Ovary (tissue), 9 donors: ENCODE results near the gene LYRM1. TPM values are rescaled to one million over a fixed set of nuclear protein-coding genes. Genes with fewer than 3 reads are reported as not detected.

Experiments used
- DNase-seq, 5 donors: peaks; one replicate each; pipeline ENCODE4 v3.0.0-alpha.2; 2019 to 2020
- H3K27ac ChIP-seq, 2 donors: fragments of 200-600 bp; one replicate each; pipeline versions ENCODE4 v1.5.1 to v1.8.0; 2019 to 2022
- H3K27me3 ChIP-seq: fragments of 200-600 bp; one replicate; pipeline ENCODE4 v1.8.0; 2022
- H3K36me3 ChIP-seq: fragments of 200-600 bp; sonication (generic); one replicate; pipeline ENCODE4 v1.5.1; 2019
- H3K4me1 ChIP-seq: one replicate; pipeline ENCODE4 v1.8.1; 2013; ENCODE audit warnings: mild to moderate bottlenecking, moderate library complexity; ENCODE audit not compliant: insufficient read depth
- H3K4me3 ChIP-seq: fragments of 200-600 bp; sonication (generic); one replicate; pipeline ENCODE4 v1.5.1; 2017
- H3K9me3 ChIP-seq, 2 donors: fragments of 200-600 bp in 1 of 2; sonication (generic) in 1 of 2; one replicate each; pipeline versions ENCODE4 v1.5.1 to v1.8.1; 2013 to 2019; ENCODE audit warnings: mild to moderate bottlenecking in 1 of 2, moderate library complexity in 1 of 2
- EP300 ChIP-seq: sonication (generic); formaldehyde crosslinking; IDR thresholded peaks from one replicate; pipeline ENCODE4 v1.6.1; 2017; ENCODE audit warnings: antibody characterized with exemption
- POLR2A ChIP-seq: fragments of 450-650 bp; IDR thresholded peaks from one replicate; pipeline ENCODE4 v1.6.1; 2017; ENCODE audit warnings: antibody characterized with exemption, mild to moderate bottlenecking, moderate library complexity
- WGBS, 3 donors: extraction: QIAGEN DNeasy Blood & Tissue Kit in 1 of 3; methylation state at CpG; one replicate each; pipeline versions ENCODE4 v1.1.5 to v1.1.7; 2013 to 2017; 5-methylcytosine and 5-hydroxymethylcytosine counted together
- intact Hi-C, 4 donors: fragments of 100-400 bp; cut with DNase I; formaldehyde crosslinking; loops; one replicate each; pipeline versions ENCODE4 v1.11.0 to v1.15.1; 2022 to 2023
- polyA plus RNA-seq, 2 donors: library from polyadenylated mRNA; stranded (reverse); fragments of 200-250 nt in 1 of 2; fragments of 350-450 nt in 1 of 2; fragmentation: Illumina TruSeq in 1 of 2; extraction: RNeasy Lipid Tissue Mini Kit (QIAGEN cat#74804) in 1 of 2; gene quantifications; one replicate each; pipeline ENCODE4 v1.2.3, GENCODE V29; 2013 to 2014
- total RNA-seq, 7 donors: library from RNA; depleted of rRNA in 2 of 7; stranded (reverse); fragments of >200 nt in 2 of 7; fragmentation: NEBNext Ultra II Directional in 3 of 7; extraction: Animal tissue kit (Norgen Biotek cat#: 25700) in 3 of 7; gene quantifications; one replicate each; pipeline versions ENCODE4 v1.1.0 to v1.2.4, GENCODE V29; 2016 to 2023
- TF ChIP-seq, protein P1 (sequence below), 3 donors: fragments of 450-650 bp in 2 of 3; fragments of 200-600 bp in 1 of 3; IDR thresholded peaks; one replicate each; pipeline versions ENCODE4 v1.5.1 to v1.8.0; 2016 to 2022; ENCODE audit warnings: antibody characterized with exemption in 3 of 3, mild to moderate bottlenecking in 1 of 3
- donor health status: DM: no; HTN: no; CAD: no; lungs with moderate emphysema.
- donor health status: DM: no; HTN: no; CAD: no.
- donor health status: Bipolar disorder and iron deficiency.
- donor health status: DM: yes; HTN: yes; CAD: no.
- donor health status: DM: no; HTN: no; CAD: no.
- donor health status: DM: yes; HTN: yes; CAD: no.

LYRM1 gene
- total and polyA plus RNA-seq, 9 donors, result 31.6 to 64.5 (median 43.9) TPM

DNA sequence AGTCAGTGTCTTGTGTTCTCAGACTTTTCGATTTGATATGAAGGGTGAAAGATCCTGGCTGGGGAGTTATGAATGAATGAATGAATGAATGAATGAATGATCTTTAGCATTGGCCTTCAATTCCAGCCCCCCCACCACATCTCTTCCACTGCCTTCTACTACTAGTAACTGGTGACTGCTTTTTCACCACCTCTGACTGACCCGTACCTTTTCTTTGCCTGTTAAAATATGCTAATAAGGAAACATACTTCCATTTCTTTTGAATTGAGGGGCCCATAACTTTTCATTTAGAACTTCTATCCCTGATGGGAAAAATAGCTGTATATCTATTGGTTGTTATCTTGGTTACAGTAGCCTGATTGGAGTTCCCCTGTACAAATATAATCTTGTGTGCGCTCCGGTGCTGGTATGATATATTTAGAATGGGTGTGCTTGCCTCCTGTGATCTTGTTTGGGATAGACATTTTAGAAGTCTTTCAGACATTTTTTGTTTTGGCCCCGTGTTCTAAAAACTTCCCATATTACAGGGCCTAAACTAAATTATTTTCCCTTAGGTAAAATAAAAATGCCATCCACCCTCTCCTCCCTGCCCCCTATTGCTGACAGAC is 3.4 kb downstream of the LYRM1 start:
- DNase-seq, result no peak
- no peaks in the 10 kb centered on the region for H3K9me3 ChIP-seq
- H3K27ac ChIP-seq, result no peak overlapping the region
- peaks cover 16% of the 10 kb centered on the region for H3K4me1 ChIP-seq
- TF ChIP-seq, protein P1, sequence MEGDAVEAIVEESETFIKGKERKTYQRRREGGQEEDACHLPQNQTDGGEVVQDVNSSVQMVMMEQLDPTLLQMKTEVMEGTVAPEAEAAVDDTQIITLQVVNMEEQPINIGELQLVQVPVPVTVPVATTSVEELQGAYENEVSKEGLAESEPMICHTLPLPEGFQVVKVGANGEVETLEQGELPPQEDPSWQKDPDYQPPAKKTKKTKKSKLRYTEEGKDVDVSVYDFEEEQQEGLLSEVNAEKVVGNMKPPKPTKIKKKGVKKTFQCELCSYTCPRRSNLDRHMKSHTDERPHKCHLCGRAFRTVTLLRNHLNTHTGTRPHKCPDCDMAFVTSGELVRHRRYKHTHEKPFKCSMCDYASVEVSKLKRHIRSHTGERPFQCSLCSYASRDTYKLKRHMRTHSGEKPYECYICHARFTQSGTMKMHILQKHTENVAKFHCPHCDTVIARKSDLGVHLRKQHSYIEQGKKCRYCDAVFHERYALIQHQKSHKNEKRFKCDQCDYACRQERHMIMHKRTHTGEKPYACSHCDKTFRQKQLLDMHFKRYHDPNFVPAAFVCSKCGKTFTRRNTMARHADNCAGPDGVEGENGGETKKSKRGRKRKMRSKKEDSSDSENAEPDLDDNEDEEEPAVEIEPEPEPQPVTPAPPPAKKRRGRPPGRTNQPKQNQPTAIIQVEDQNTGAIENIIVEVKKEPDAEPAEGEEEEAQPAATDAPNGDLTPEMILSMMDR (IDR thresholded peaks at IDR 0.05), result no peak
- TF ChIP-seq EP300 (no peak), POLR2A (no peak)
- no peaks in the 10 kb centered on the region for H3K27me3 ChIP-seq
- no peak overlapping the region for H3K4me3 ChIP-seq
- intact Hi-C loops, result loop anchor here in 2 of 4 donors (5.0 kb wide), 1 partner anchor 52 kb away; no protein-coding TSS in a partner anchor
- H3K36me3 ChIP-seq, result no peaks in the 10 kb centered on the region
- WGBS, 3 donors, result 34 to 38% (median 37%) methylated on average over 5 of the region's 5 CpGs

DNA sequence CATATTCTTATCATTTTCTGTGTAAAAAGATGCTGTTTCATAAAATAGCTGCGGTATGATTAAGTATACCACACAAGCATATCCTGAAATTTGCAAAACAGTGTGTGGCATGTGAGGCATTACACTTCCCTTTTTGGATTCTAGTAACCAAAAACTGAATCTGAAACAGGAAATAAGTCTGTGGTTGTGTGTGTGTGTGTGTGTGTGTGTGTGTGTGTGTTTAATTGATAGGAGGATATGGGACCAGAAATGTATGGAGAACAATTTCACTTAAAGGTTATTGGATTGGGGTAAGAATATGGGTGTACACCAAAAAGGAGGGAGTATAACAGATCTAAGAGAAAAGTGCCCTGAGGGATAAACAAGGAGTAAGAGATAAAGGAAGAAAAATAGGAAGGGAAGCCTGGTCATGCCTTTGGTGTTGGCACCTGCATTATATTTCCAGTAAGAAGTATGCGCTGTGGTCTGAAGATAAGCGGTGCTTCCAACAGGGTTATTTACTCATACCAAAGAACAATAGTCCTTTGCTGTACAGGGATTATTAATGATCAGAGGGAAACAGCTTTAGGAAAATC is 4.0 kb downstream of the LYRM1 start:
- H3K36me3 ChIP-seq, result no peaks in the 10 kb centered on the region
- WGBS, 3 donors, result 4 to 9% (median 5%) methylated on average over 3 of the region's 3 CpGs
- intact Hi-C loops, result loop anchor here in 2 of 4 donors (5.0 kb wide), 1 partner anchor 52 kb away; no protein-coding TSS in a partner anchor
- no peaks in the 10 kb centered on the region for H3K27me3 ChIP-seq
- no peak for DNase-seq
- no peak overlapping the region for H3K27ac ChIP-seq
- TF ChIP-seq EP300, result no peak
- TF ChIP-seq, protein P1 (IDR thresholded peaks at IDR 0.05), result no peak
- no peak for TF ChIP-seq POLR2A
- H3K9me3 ChIP-seq, result no peaks in the 10 kb centered on the region
- peaks cover 16% of the 10 kb centered on the region for H3K4me1 ChIP-seq
- no peak overlapping the region for H3K4me3 ChIP-seq

DNA sequence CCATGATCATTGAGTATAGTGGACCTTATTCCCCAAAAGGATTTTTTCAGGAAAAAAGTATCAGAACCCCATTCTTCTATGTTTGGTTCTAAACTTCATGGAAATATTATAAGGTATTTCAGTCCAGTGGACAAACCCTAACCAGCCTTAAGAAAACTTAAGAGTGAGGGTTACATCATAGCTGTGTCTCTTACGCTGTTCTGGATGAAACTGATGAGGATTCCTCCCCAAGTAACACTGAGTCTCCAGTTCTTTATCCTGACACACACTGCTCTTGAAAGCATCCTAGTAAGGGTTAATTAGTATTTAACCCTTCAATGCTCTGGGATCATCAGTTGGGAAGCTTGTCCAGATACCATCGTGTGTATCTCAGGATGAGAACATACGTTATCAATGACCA is 5.0 kb downstream of the LYRM1 start:
- TF ChIP-seq, protein P1 (IDR thresholded peaks at IDR 0.05), result no peak
- TF ChIP-seq POLR2A (no peak), EP300 (no peak)
- intact Hi-C loops, result no loop called here
- Histone ChIP-seq H3K36me3 (no peaks in the 10 kb centered on the region), H3K9me3 (no peaks in the 10 kb centered on the region), H3K27me3 (no peaks in the 10 kb centered on the region), H3K4me3 (no peak overlapping the region), H3K27ac (no peak overlapping the region), H3K4me1 (peaks cover 16% of the 10 kb centered on the region)
- 41 to 65% (median 58%) methylated on average over 3 of the region's 3 CpGs for WGBS, 3 donors
- no peak for DNase-seq

DNA sequence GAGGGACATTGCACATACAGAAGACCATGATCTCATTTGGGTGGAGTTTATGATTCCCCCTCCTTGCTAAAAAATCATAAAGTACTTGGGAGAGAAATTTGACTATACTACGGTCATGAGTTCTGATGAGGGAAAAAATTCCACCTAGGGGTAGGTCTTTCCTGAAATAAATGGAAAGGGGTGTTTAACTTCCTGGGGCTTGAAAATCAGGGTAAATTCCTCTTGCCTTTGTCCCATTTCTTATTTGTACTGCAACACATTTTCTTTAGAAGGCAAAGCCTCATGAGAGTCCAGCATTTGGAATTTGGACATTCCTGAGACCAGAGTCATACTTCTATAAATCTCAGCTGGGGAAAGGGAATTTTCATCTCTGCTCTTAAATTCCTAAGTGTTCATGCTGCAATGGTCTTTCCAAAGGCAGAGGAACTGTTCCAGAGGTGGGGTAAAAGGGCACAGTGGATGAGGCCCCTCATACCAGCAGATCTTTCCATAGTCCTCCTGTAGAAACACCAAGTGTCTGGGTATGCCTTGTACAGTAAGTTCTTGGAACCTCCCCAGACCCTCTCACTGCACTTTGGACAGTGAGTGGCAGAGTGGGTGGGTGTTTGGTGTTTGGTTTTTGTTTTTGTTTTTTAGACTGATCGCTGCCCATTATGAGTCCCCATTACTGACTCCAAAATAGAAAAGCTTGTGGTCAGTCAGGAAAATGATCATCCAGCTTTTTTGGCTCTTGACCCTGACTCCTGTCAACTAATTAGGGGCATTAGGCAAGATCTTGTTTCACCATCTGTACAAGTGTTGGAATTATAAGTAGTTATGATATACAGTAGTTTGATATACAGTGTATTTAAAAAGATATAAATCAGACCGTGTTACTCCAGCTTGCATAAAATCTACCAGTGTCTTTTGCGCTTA is 6.0 kb downstream of the LYRM1 start:
- Histone ChIP-seq H3K9me3 (no peaks in the 10 kb centered on the region), H3K4me1 (peaks cover 14% of the 10 kb centered on the region), H3K36me3 (no peaks in the 10 kb centered on the region), H3K4me3 (no peak overlapping the region), H3K27me3 (no peaks in the 10 kb centered on the region), H3K27ac (no peak overlapping the region)
- intact Hi-C loops, result no loop called here
- TF ChIP-seq, protein P1 (IDR thresholded peaks at IDR 0.05), result no peak
- no peak for TF ChIP-seq EP300
- TF ChIP-seq POLR2A, result no peak
- peak in 1 of 5 donors; percentile 31 for DNase-seq
- WGBS, 3 donors, result 37 to 59% (median 42%) methylated on average over 4 of the region's 4 CpGs
